Activated T-cell treated with anti-CD3 and anti-CD28 coated beads for 48 hours (primary cell): ENCODE measurements around the gene PPP1R3E.

Experiments used
- DNase-seq: peaks from one replicate; pipeline ENCODE4 v3.0.0-alpha.2; 2020; ENCODE audit warnings: low read depth

PPP1R3E gene

GRCh38 chr14:23248601-23249000 lies 54.1 kb downstream of the PPP1R3E start:
- DNase-seq: no peak
